HG03066 (cell line): ENCODE data around the gene SLC35F3.
"Not testable (repeated sequence)": the region's sequence is repeated elsewhere in the genome, so short reads cannot be mapped to it uniquely, and the experiment has no call there.

Experiments used
- ATAC-seq: cut with Tn5 transposase; IDR thresholded peaks from one replicate; pipeline ENCODE4 v1.9.1; 2021; ENCODE audit warnings: low read depth; ENCODE audit not compliant: unreplicated experiment

Gene SLC35F3

GRCh38 chr1:234093741-234094140 is 189.3 kb downstream of the SLC35F3 start:
- no peak for ATAC-seq

GRCh38 chr1:234094172-234094571 is 189.7 kb downstream of the SLC35F3 start:
- ATAC-seq = no peak

- no peak for ATAC-seq
Observed at GRCh38 chr1:234096161-234096770, 191.8 kb downstream of the SLC35F3 start.

- ATAC-seq = no peak
Observed at GRCh38 chr1:234102583-234102982, 198.1 kb downstream of the SLC35F3 start.

GRCh38 chr1:234103198-234103597 is 198.7 kb downstream of the SLC35F3 start:
- ATAC-seq = no peak

- no peak for ATAC-seq
Observed at GRCh38 chr1:234106032-234106431, 201.6 kb downstream of the SLC35F3 start.

GRCh38 chr1:234107416-234108021 is 203.0 kb downstream of the SLC35F3 start:
- ATAC-seq = no peak

GRCh38 chr1:234108921-234109320 is 204.4 kb downstream of the SLC35F3 start:
- no peak for ATAC-seq

GRCh38 chr1:234109840-234110239 is 205.4 kb downstream of the SLC35F3 start:
- no peak for ATAC-seq

GRCh38 chr1:234111458-234112142 is 207.1 kb downstream of the SLC35F3 start:
- ATAC-seq = no peak

GRCh38 chr1:234114648-234115307 is 210.3 kb downstream of the SLC35F3 start:
- peak; percentile 54 for ATAC-seq

- ATAC-seq = no peak
Observed at GRCh38 chr1:234118911-234119310, 214.4 kb downstream of the SLC35F3 start.

- ATAC-seq = no peak
Observed at GRCh38 chr1:234119431-234119830, 215.0 kb downstream of the SLC35F3 start.

- ATAC-seq = no peak
Observed at GRCh38 chr1:234120327-234120944, 216.0 kb downstream of the SLC35F3 start.

- ATAC-seq = not testable (repeated sequence)
Observed at GRCh38 chr1:234121659-234122058, 217.2 kb downstream of the SLC35F3 start.

- not testable (repeated sequence) for ATAC-seq
Observed at GRCh38 chr1:234122571-234122970, 218.1 kb downstream of the SLC35F3 start.

- no peak for ATAC-seq
Observed at GRCh38 chr1:234123867-234124266, 219.4 kb downstream of the SLC35F3 start.

GRCh38 chr1:234125283-234125682 is 220.8 kb downstream of the SLC35F3 start:
- no peak for ATAC-seq

GRCh38 chr1:234125714-234126113 is 221.2 kb downstream of the SLC35F3 start:
- no peak for ATAC-seq

GRCh38 chr1:234127026-234127671 is 222.7 kb downstream of the SLC35F3 start:
- no peak for ATAC-seq
